Endothelial cell (in vitro differentiated cells): ENCODE data around the gene TMEM95. TPM values are rescaled to one million over a fixed set of nuclear protein-coding genes. Genes with fewer than 3 reads are reported as not detected.
A peak's percentile ranks its signal among the peaks of the same experiment; 100 is the strongest.

Source experiments
- DNase-seq: peaks from one replicate; pipeline ENCODE4 v3.0.0; 2021; ENCODE audit warnings: low spot score
- H3K27ac Mint-ChIP-seq: one replicate; pipeline ENCODE4 v1.8.0; 2021; ENCODE audit warnings: mixed read lengths, inconsistent platforms; ENCODE audit not compliant: unreplicated experiment
- H3K27me3 Mint-ChIP-seq: one replicate; pipeline ENCODE4 v1.8.0; 2021; ENCODE audit warnings: mild to moderate bottlenecking, moderate library complexity, mixed read lengths, inconsistent platforms; ENCODE audit not compliant: unreplicated experiment
- H3K36me3 Mint-ChIP-seq: one replicate; pipeline ENCODE4 v1.8.0; 2021; ENCODE audit warnings: mild to moderate bottlenecking, low read depth, mixed read lengths, inconsistent platforms; ENCODE audit not compliant: unreplicated experiment
- H3K4me1 Mint-ChIP-seq: one replicate; pipeline ENCODE4 v1.8.0; 2021; ENCODE audit warnings: mild to moderate bottlenecking, mixed read lengths, inconsistent platforms; ENCODE audit not compliant: unreplicated experiment
- H3K4me3 Mint-ChIP-seq: one replicate; pipeline ENCODE4 v1.8.0; 2021; ENCODE audit warnings: mild to moderate bottlenecking, mixed read lengths, inconsistent platforms; ENCODE audit not compliant: unreplicated experiment
- H3K9me3 Mint-ChIP-seq: one replicate; pipeline ENCODE4 v1.8.0; 2021; ENCODE audit warnings: mixed read lengths, inconsistent platforms; ENCODE audit not compliant: unreplicated experiment
- total RNA-seq: library from RNA; stranded (reverse); fragmentation: NEBNext Ultra II Directional; extraction: Animal tissue kit (Norgen Biotek cat#: 25700); gene quantifications from one replicate; pipeline ENCODE4 v1.2.1, GENCODE V29; 2021; ENCODE audit not compliant: unreplicated experiment
- TF ChIP-seq, protein P1 (sequence below): fragments of 200-600 bp; sonication (generic); IDR thresholded peaks from one replicate; pipeline ENCODE4 v1.5.0; 2021; ENCODE audit warnings: antibody characterized with exemption; ENCODE audit not compliant: unreplicated experiment

Gene TMEM95
- total RNA-seq, 1 donor from 2014 or later, result not detected

DNA sequence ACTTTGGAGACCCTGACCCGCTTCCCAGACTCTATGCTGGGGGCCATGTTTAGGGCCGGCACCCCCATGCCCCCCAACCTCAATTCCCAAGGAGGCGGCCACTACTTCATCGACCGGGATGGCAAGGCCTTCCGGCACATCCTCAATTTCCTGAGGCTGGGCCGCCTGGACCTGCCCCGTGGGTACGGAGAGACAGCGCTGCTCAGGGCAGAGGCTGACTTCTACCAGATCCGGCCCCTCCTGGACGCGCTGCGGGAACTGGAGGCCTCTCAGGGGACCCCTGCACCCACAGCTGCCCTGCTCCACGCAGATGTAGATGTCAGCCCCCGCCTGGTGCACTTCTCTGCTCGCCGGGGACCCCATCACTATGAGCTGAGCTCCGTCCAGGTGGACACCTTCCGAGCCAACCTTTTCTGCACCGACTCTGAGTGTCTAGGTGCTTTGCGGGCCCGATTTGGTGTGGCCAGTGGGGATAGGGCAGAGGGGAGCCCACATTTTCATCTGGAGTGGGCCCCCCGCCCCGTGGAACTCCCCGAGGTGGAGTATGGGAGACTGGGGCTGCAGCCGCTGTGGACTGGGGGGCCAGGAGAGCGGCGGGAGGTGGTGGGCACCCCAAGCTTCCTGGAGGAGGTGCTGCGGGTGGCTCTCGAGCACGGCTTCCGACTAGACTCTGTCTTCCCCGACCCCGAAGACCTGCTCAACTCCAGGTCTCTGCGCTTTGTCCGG, 1.9 kb upstream of the TMEM95 start:
- no peak for DNase-seq
- TF ChIP-seq, protein P1, sequence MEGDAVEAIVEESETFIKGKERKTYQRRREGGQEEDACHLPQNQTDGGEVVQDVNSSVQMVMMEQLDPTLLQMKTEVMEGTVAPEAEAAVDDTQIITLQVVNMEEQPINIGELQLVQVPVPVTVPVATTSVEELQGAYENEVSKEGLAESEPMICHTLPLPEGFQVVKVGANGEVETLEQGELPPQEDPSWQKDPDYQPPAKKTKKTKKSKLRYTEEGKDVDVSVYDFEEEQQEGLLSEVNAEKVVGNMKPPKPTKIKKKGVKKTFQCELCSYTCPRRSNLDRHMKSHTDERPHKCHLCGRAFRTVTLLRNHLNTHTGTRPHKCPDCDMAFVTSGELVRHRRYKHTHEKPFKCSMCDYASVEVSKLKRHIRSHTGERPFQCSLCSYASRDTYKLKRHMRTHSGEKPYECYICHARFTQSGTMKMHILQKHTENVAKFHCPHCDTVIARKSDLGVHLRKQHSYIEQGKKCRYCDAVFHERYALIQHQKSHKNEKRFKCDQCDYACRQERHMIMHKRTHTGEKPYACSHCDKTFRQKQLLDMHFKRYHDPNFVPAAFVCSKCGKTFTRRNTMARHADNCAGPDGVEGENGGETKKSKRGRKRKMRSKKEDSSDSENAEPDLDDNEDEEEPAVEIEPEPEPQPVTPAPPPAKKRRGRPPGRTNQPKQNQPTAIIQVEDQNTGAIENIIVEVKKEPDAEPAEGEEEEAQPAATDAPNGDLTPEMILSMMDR, result no peak
- Mint-ChIP-seq H3K36me3 (no peaks in the 10 kb centered on the region), H3K27ac (peak overlapping the region; percentile 70), H3K4me1 (peaks cover 10% of the 10 kb centered on the region), H3K4me3 (peak overlapping the region; percentile 91), H3K9me3 (no peaks in the 10 kb centered on the region), H3K27me3 (peaks cover 16% of the 10 kb centered on the region)

- peaks cover 16% of the 10 kb centered on the region for H3K4me1 Mint-ChIP-seq
- H3K9me3 Mint-ChIP-seq, result no peaks in the 10 kb centered on the region
- no peak for DNase-seq
- H3K36me3 Mint-ChIP-seq, result no peaks in the 10 kb centered on the region
- H3K27ac Mint-ChIP-seq, result no peak overlapping the region
- TF ChIP-seq, protein P1, result no peak
- peak overlapping the region; percentile 73 for H3K4me3 Mint-ChIP-seq
- H3K27me3 Mint-ChIP-seq, result peaks cover 16% of the 10 kb centered on the region
These were observed 603 bp upstream of the TMEM95 start for GRCh38 chr17:7354262-7354843.

DNA sequence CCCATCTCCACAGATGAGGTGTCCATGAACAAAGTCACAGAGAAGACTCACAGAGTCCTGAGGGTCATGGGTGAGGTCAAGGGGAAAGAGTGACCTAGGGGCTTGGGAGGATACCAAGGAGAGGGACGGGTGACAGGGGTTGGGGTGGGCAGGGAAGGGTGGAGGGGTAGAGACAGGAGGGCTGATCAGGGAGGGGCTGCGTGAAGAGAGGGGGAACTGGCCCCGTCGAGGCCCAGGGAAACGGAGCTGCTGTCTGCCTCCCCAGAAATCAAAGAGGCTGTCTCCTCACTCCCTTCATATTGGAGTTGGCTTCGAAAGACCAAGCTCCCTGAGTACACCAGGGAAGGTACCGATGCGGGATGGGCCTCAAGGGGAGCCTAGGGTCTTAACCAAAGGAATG, 617 bp downstream of the TMEM95 start:
- Mint-ChIP-seq H3K4me1 (peaks cover 15% of the 10 kb centered on the region), H3K27ac (no peak overlapping the region), H3K27me3 (peaks cover 10% of the 10 kb centered on the region), H3K36me3 (no peaks in the 10 kb centered on the region), H3K9me3 (no peaks in the 10 kb centered on the region), H3K4me3 (no peak overlapping the region)
- no peak for DNase-seq
- TF ChIP-seq, protein P1, result no peak

- peak; percentile 87 for DNase-seq
- H3K27me3 Mint-ChIP-seq, result peaks cover 10% of the 10 kb centered on the region
- no peak overlapping the region for H3K27ac Mint-ChIP-seq
- H3K4me3 Mint-ChIP-seq, result no peak overlapping the region
- H3K4me1 Mint-ChIP-seq, result peaks cover 15% of the 10 kb centered on the region
- TF ChIP-seq, protein P1, result peak; percentile 71
- no peaks in the 10 kb centered on the region for H3K9me3 Mint-ChIP-seq
- H3K36me3 Mint-ChIP-seq, result no peaks in the 10 kb centered on the region
These were observed 1.2 kb downstream of the TMEM95 start for GRCh38 chr17:7356072-7356549.

DNA sequence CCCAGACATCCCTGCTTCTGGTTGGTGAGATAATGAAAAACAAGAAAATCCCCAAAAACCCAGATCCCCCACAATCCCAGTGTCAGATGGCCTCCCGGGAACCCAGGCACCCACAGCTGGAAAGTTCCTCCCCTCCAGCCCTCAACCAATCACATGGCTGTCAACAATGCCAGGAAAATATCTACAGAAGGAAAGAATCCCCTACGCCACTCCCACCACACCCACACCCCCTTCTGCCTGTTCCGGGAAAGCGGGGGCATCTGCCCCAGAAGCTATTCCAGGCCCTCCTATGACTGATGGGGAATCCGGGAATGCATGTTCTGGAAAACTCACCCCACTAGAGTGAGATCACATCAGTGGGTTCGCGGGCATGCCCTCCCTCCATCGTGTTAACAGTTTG, 1.8 kb downstream of the TMEM95 start:
- no peak for DNase-seq
- TF ChIP-seq, protein P1, result no peak
- Mint-ChIP-seq H3K36me3 (no peaks in the 10 kb centered on the region), H3K4me3 (no peak overlapping the region), H3K27ac (no peak overlapping the region), H3K4me1 (peaks cover 15% of the 10 kb centered on the region), H3K9me3 (no peaks in the 10 kb centered on the region), H3K27me3 (peaks cover 10% of the 10 kb centered on the region)
